Keratinocyte (primary cell): ENCODE data around the gene UPK1B.

Source experiments
- CTCF ChIP-seq, 3 experiments: IDR thresholded peaks in 1 of 3; conservative IDR thresholded peaks in 1 of 3; optimal IDR thresholded peaks in 1 of 3; 2 replicates in 2 of 3; 3 replicates in 1 of 3; pipeline versions ENCODE3 to v1.5.1; 2011; ENCODE audit warnings: low read length in 3 of 3, mild to moderate bottlenecking in 3 of 3, moderate library complexity in 2 of 3, control low read depth in 1 of 3, inconsistent platforms in 1 of 3; ENCODE audit not compliant: insufficient read depth in 2 of 3; ENCODE audit errors: extremely low read depth in 1 of 3
- EZH2 ChIP-seq: IDR thresholded peaks from one replicate; pipeline ENCODE4 v1.6.1; 2012; ENCODE audit warnings: inconsistent platforms, mild to moderate bottlenecking, low read length, moderate library complexity

- TF ChIP-seq CTCF (optimal IDR thresholded peaks at IDR 0.05 in 1 of 3, IDR thresholded peaks at IDR 0.05 in 1 of 3, conservative IDR thresholded peaks at IDR 0.05 in 1 of 3; ENCODE audit: extremely low read depth in 1 of 3, insufficient read depth in 2 of 3, low read length in 3 of 3), result no peak
- TF ChIP-seq EZH2, result no peak
Measured at GRCh38 chr3:119145128-119145499, 28.3 kb upstream of the UPK1B start.
